Hepatocyte (in vitro differentiated cells): Measurements from ENCODE around the gene MN1.

ENCODE experiments used
- EZH2phosphoT487 ChIP-seq: fragments of 200-600 bp; sonication (generic); IDR thresholded peaks from one replicate; pipeline ENCODE4 v1.6.1; 2018; ENCODE audit warnings: antibody characterized with exemption, mild to moderate bottlenecking, low read depth, moderate library complexity; ENCODE audit not compliant: unreplicated experiment, severe bottlenecking
- TF ChIP-seq, protein P1 (sequence below): fragments of 200-600 bp; sonication (generic); IDR thresholded peaks from 2 replicates; pipeline ENCODE4 v1.5.1; 2016; ENCODE audit warnings: antibody characterized with exemption, mild to moderate bottlenecking; ENCODE audit not compliant: poor library complexity

DNA sequence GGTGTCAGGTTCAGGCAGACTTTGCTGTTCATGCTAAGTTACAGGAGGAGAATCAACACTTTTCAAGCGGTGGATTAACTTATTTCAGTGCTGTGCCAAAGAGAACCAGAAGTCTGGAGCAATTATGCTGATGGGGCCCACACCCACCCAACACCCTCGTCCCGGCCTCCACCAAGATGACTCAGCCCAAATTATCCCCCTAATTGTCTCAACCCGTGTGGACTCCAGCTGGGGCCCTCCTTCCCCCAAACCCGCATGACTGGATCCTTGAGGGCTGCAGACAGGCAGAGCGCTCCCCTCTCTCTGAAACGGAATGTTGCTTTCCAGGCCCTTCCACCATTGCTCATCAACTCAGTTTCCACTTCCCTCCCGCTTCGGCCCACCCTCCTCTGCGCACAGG is 34.6 kb upstream of the MN1 start:
- TF ChIP-seq, protein P1, sequence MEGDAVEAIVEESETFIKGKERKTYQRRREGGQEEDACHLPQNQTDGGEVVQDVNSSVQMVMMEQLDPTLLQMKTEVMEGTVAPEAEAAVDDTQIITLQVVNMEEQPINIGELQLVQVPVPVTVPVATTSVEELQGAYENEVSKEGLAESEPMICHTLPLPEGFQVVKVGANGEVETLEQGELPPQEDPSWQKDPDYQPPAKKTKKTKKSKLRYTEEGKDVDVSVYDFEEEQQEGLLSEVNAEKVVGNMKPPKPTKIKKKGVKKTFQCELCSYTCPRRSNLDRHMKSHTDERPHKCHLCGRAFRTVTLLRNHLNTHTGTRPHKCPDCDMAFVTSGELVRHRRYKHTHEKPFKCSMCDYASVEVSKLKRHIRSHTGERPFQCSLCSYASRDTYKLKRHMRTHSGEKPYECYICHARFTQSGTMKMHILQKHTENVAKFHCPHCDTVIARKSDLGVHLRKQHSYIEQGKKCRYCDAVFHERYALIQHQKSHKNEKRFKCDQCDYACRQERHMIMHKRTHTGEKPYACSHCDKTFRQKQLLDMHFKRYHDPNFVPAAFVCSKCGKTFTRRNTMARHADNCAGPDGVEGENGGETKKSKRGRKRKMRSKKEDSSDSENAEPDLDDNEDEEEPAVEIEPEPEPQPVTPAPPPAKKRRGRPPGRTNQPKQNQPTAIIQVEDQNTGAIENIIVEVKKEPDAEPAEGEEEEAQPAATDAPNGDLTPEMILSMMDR = no peak
- TF ChIP-seq EZH2phosphoT487 = no peak
